GM21515 (cell line): ENCODE measurements around the gene REPIN1.

ENCODE experiments used
- ATAC-seq: cut with Tn5 transposase; IDR thresholded peaks from one replicate; pipeline ENCODE4 v1.9.1; 2021; ENCODE audit not compliant: unreplicated experiment

Gene REPIN1

GRCh38 chr7:150388709-150389531, 20.3 kb downstream of the REPIN1 start:
- no peak for ATAC-seq

- ATAC-seq = no peak
Measured at GRCh38 chr7:150389532-150389816, 20.9 kb downstream of the REPIN1 start.

GRCh38 chr7:150390205-150390604, 21.6 kb downstream of the REPIN1 start:
- no peak for ATAC-seq

GRCh38 chr7:150393325-150393724, 24.7 kb downstream of the REPIN1 start:
- no peak for ATAC-seq

- ATAC-seq = no peak
Measured at GRCh38 chr7:150396426-150396825, 27.8 kb downstream of the REPIN1 start.

GRCh38 chr7:150396851-150397260, 28.2 kb downstream of the REPIN1 start:
- no peak for ATAC-seq

GRCh38 chr7:150397346-150398107, 28.9 kb downstream of the REPIN1 start:
- ATAC-seq = no peak

GRCh38 chr7:150398108-150398964, 29.7 kb downstream of the REPIN1 start:
- ATAC-seq = no peak

- ATAC-seq = no peak
Measured at GRCh38 chr7:150398965-150399320, 30.3 kb downstream of the REPIN1 start.

GRCh38 chr7:150399421-150400007, 30.9 kb downstream of the REPIN1 start:
- no peak for ATAC-seq

- no peak for ATAC-seq
Measured at GRCh38 chr7:150400008-150400787, 31.6 kb downstream of the REPIN1 start.

- no peak for ATAC-seq
Measured at GRCh38 chr7:150400788-150401423, 32.3 kb downstream of the REPIN1 start.

GRCh38 chr7:150401424-150401790, 32.8 kb downstream of the REPIN1 start:
- ATAC-seq = no peak

- no peak for ATAC-seq
Measured at GRCh38 chr7:150401861-150402631, 33.4 kb downstream of the REPIN1 start.

GRCh38 chr7:150402671-150403321, 34.2 kb downstream of the REPIN1 start:
- ATAC-seq = no peak

- no peak for ATAC-seq
Measured at GRCh38 chr7:150403376-150404171, 35.0 kb downstream of the REPIN1 start.

- no peak for ATAC-seq
Measured at GRCh38 chr7:150404172-150404804, 35.7 kb downstream of the REPIN1 start.
